Amygdala (tissue), 56 donors: Measurements from ENCODE around the gene MMP10.
A peak's percentile ranks its signal among the peaks of the same experiment; 100 is the strongest.

Source experiments
- DNase-seq, 56 donors: peaks; one replicate each; lab custom pipeline; 2025; lab: John Stamatoyannopoulos, UW

Gene MMP10

GRCh38 chr11:102730944-102731343 is 49.5 kb downstream of the MMP10 start:
- DNase-seq, result peak in 8 of 56 donors; percentile 1 to 13 (median 6)

- no peak for DNase-seq
Measured at GRCh38 chr11:102729849-102730815, 50.3 kb downstream of the MMP10 start.

GRCh38 chr11:102727890-102728289 is 52.5 kb downstream of the MMP10 start:
- no peak for DNase-seq

- DNase-seq, result no peak
Measured at GRCh38 chr11:102724904-102725500, 55.4 kb downstream of the MMP10 start, which contains the start of gene MMP8. Gene MMP8, minus strand, starts transcription at chr11:102724954. Its CDS starts 99 bp downstream, at chr11:102724855.

- DNase-seq, result no peak
Measured at GRCh38 chr11:102722821-102723220, 57.6 kb downstream of the MMP10 start.
